H9 (cell line): ENCODE measurements around the gene ODC1. TPM values are rescaled to one million over a fixed set of nuclear protein-coding genes. Genes with fewer than 3 reads are reported as not detected.

ENCODE experiments used
- DNase-seq: peaks from one replicate; pipeline ENCODE4 v3.0.0-alpha.2; 2017
- H2AFZ ChIP-seq: one replicate; pipeline ENCODE4 v1.6.1; 2013; ENCODE audit warnings: mild to moderate bottlenecking, low read length, control low read depth, moderate library complexity
- H2AK5ac ChIP-seq: 2 replicates; pipeline ENCODE4 v1.6.1; 2013; ENCODE audit warnings: low read length, control low read depth, mixed read lengths; ENCODE audit not compliant: insufficient read length
- H2BK120ac ChIP-seq: one replicate; pipeline ENCODE4 v1.6.1; 2013; ENCODE audit warnings: low read depth, mild to moderate bottlenecking, low read length, control low read depth, inconsistent platforms; ENCODE audit not compliant: poor library complexity, severe bottlenecking
- H2BK12ac ChIP-seq: 2 replicates; pipeline ENCODE4 v1.6.1; 2013; ENCODE audit warnings: low read length, control low read depth, mixed read lengths, low read depth; ENCODE audit not compliant: insufficient read length
- H2BK15ac ChIP-seq: 2 replicates; pipeline ENCODE4 v1.6.1; 2013; ENCODE audit warnings: low read depth, low read length, control low read depth
- H2BK20ac ChIP-seq: one replicate; pipeline ENCODE4 v1.6.1; 2013; ENCODE audit warnings: low read depth, mild to moderate bottlenecking, low read length, control low read depth, inconsistent platforms; ENCODE audit not compliant: poor library complexity, severe bottlenecking
- H2BK5ac ChIP-seq: 2 replicates; pipeline ENCODE4 v1.6.1; 2013; ENCODE audit warnings: low read length, control low read depth, mixed read lengths; ENCODE audit not compliant: insufficient read length
- H3K14ac ChIP-seq: 2 replicates; pipeline ENCODE4 v1.6.1; 2013; ENCODE audit warnings: low read length, control low read depth; ENCODE audit not compliant: insufficient read depth
- H3K18ac ChIP-seq: 2 replicates; pipeline ENCODE4 v1.6.1; 2013; ENCODE audit warnings: low read depth, mild to moderate bottlenecking, mixed read lengths, low read length, control low read depth; ENCODE audit not compliant: insufficient read length
- H3K23ac ChIP-seq: 2 replicates; pipeline ENCODE4 v1.6.1; 2013; ENCODE audit warnings: low read length, control low read depth, mixed read lengths, low read depth; ENCODE audit not compliant: insufficient read length
- H3K23me2 ChIP-seq: 2 replicates; pipeline ENCODE4 v1.6.1; 2013; ENCODE audit warnings: low read depth, mild to moderate bottlenecking, mixed read lengths, low read length, control low read depth; ENCODE audit not compliant: insufficient read length, poor library complexity, severe bottlenecking
- H3K27ac ChIP-seq: 2 replicates; pipeline ENCODE4 v1.5.1; 2013; ENCODE audit warnings: low read length, control low read depth, mixed read lengths, low read depth; ENCODE audit not compliant: insufficient read length
- H3K27me3 ChIP-seq: 2 replicates; pipeline ENCODE4 v1.6.1; 2013; ENCODE audit warnings: low read length, control low read depth, inconsistent platforms; ENCODE audit not compliant: insufficient read depth
- H3K4ac ChIP-seq: 2 replicates; pipeline ENCODE4 v1.6.1; 2013; ENCODE audit warnings: low read depth, mild to moderate bottlenecking, control low read depth, inconsistent platforms, low read length, moderate library complexity
- H3K4me1 ChIP-seq: 2 replicates; pipeline ENCODE4 v1.6.1; 2013; ENCODE audit warnings: low read length, control low read depth, inconsistent platforms; ENCODE audit not compliant: insufficient read depth
- H3K4me2 ChIP-seq: 2 replicates; pipeline ENCODE4 v1.6.1; 2013; ENCODE audit warnings: low read length, control low read depth, mixed read lengths; ENCODE audit not compliant: insufficient read length, insufficient read depth
- H3K56ac ChIP-seq: 2 replicates; pipeline ENCODE4 v1.6.1; 2013; ENCODE audit warnings: low read depth, mild to moderate bottlenecking, mixed read lengths, low read length, control low read depth; ENCODE audit not compliant: insufficient read length
- H3K79me1 ChIP-seq: 2 replicates; pipeline ENCODE4 v1.6.1; 2013; ENCODE audit warnings: low read depth, mild to moderate bottlenecking, moderate library complexity, low read length, control low read depth, inconsistent platforms; ENCODE audit not compliant: insufficient read depth, poor library complexity, severe bottlenecking
- H3K79me2 ChIP-seq: 2 replicates; pipeline ENCODE4 v1.6.1; 2013; ENCODE audit warnings: low read length, control low read depth, inconsistent platforms; ENCODE audit not compliant: insufficient read depth
- H3K9ac ChIP-seq: 2 replicates; pipeline ENCODE4 v1.6.1; 2013; ENCODE audit warnings: low read length, control low read depth, mixed read lengths; ENCODE audit not compliant: insufficient read length; ENCODE audit errors: extremely low read depth
- H3K9me3 ChIP-seq: one replicate; pipeline ENCODE4 v1.6.1; 2013; ENCODE audit warnings: low read depth, low read length, inconsistent platforms; ENCODE audit not compliant: control insufficient read depth
- H3T11ph ChIP-seq: one replicate; pipeline ENCODE4 v1.6.1; 2013; ENCODE audit warnings: mild to moderate bottlenecking, low read length, control low read depth, inconsistent platforms
- H4K20me1 ChIP-seq: one replicate; pipeline ENCODE4 v1.6.1; 2013; ENCODE audit not compliant: control insufficient read depth, insufficient read length, insufficient read depth
- H4K5ac ChIP-seq: 2 replicates; pipeline ENCODE4 v1.6.1; 2013; ENCODE audit warnings: low read depth, mild to moderate bottlenecking, mixed read lengths, low read length, control low read depth; ENCODE audit not compliant: insufficient read length
- H4K8ac ChIP-seq: replicated peaks from 2 replicates; pipeline ENCODE4 v1.6.1; 2013; ENCODE audit warnings: low read length, control low read depth, mixed read lengths, low read depth; ENCODE audit not compliant: insufficient read length
- H4K91ac ChIP-seq: 2 replicates; pipeline ENCODE4 v1.6.1; 2013; ENCODE audit warnings: low read depth, mild to moderate bottlenecking, moderate library complexity, mixed read lengths, low read length, control low read depth; ENCODE audit not compliant: insufficient read length
- H3K27ac Mint-ChIP-seq, 3 experiments: 2 replicates in 2 of 3; 3 replicates in 1 of 3; pipeline ENCODE4 v1.8.0; 2020 to 2021; ENCODE audit warnings: mixed read lengths in 3 of 3, mild to moderate bottlenecking in 1 of 3, moderate library complexity in 1 of 3
- H3K27me3 Mint-ChIP-seq: 2 replicates; pipeline ENCODE4 v1.8.0; 2021; ENCODE audit warnings: low read depth, mild to moderate bottlenecking, moderate library complexity, mixed read lengths
- H3K36me3 Mint-ChIP-seq, 3 experiments: 2 replicates in 2 of 3; 3 replicates in 1 of 3; pipeline ENCODE4 v1.8.0; 2020 to 2021; ENCODE audit warnings: low read depth in 3 of 3, mixed read lengths in 3 of 3; ENCODE audit not compliant: insufficient read depth in 1 of 3
- H3K4me1 Mint-ChIP-seq, 2 experiments: 2 replicates each; pipeline ENCODE4 v1.8.0; 2020; ENCODE audit warnings: mixed read lengths in 2 of 2
- H3K4me3 Mint-ChIP-seq, 2 experiments: 2 replicates in 1 of 2; 3 replicates in 1 of 2; pipeline ENCODE4 v1.8.0; 2020 to 2021; ENCODE audit warnings: mild to moderate bottlenecking in 2 of 2, mixed read lengths in 2 of 2, moderate library complexity in 1 of 2
- H3K9me3 Mint-ChIP-seq, 2 experiments: 2 replicates in 1 of 2; 3 replicates in 1 of 2; pipeline ENCODE4 v1.8.0; 2020; ENCODE audit warnings: mild to moderate bottlenecking in 2 of 2, mixed read lengths in 2 of 2, moderate library complexity in 1 of 2
- WGBS: extraction: QIAGEN DNeasy Blood & Tissue Kit; methylation state at CpG from one replicate; pipeline ENCODE4 v1.1.7; 2013; ENCODE audit warnings: missing lambda C conversion rate, low lambda C conversion rate, mixed read lengths; ENCODE audit not compliant: insufficient read length; ENCODE audit errors: extremely low coverage; 5-methylcytosine and 5-hydroxymethylcytosine counted together
- total RNA-seq: library from RNA; stranded (reverse); gene quantifications from 2 replicates; pipeline ENCODE4 v1.2.1, GENCODE V29; 2021
- TF ChIP-seq, protein P1 (sequence below): fragments of 200-600 bp; sonication (generic); conservative IDR thresholded peaks from 3 replicates; pipeline ENCODE4 v1.8.0; 2021; ENCODE audit warnings: antibody characterized with exemption, mild to moderate bottlenecking

Gene ODC1
- total RNA-seq, 1 experiment from 2014 or later = 48.3 TPM

DNA sequence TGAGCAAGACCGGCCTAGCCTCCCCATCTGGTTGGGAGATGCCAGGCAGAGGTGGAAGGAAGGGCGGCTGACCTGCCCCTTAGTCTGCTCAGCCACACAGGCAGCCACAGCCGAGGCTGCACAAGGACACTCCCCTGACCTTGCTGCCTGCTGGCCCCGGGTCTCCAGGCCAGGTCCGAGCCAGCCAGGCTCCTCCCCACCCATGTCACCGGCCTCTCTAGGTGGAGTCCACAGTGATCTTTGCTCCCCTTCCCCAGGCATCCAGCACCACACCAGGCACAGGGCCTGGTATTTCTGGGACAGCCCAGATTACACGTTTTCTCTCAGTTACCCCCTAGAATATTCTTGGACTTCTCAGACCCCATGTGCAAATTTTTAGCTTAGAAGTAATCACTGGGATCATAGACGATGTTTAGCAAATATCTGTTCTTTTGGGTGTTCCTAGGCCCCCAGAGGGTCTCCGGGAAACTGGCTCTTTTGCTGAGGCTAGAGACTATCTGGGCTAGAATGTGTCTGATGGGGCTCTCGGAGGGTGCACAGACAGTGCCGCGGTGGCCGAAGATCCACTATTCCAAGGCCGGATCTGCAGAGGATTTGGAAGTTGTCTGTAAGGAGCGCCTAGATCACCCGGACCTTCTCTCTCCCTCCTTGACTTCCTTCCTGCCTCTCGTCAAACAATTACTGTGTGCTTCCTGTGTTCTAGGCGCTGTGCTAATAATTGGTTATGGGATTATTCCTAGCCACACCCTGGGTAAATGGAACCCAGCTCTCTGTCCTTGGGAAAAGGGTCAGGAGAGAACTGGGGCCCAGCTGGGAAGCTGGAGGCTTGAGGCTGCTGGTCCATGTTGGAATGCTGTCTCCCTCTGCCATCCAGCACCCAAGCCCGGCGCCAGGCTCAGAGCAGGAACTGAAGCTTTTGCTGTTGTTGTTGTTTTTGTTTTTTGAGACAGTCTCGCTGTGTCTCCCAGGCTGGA, 46.9 kb downstream of the ODC1 start:
- H3K4me1 Mint-ChIP-seq = peaks cover under 1 to 10% of the 10 kb centered on the region in 2 experiments; a peak in 2 of 4 replicates

More for the DNA sequence above, 46.9 kb downstream of the ODC1 start:
- H3K4me3 Mint-ChIP-seq = no peak overlapping the region
- no peaks in the 10 kb centered on the region for H3K27me3 ChIP-seq
- H4K5ac ChIP-seq = no peak overlapping the region
- no peak overlapping the region for H3K4me2 ChIP-seq
- no peaks in the 10 kb centered on the region for H3K9me3 ChIP-seq
- no peak overlapping the region for H2BK15ac ChIP-seq
- no peaks in the 10 kb centered on the region for H3K79me1 ChIP-seq
- no peaks in the 10 kb centered on the region for H3K4me1 ChIP-seq
- H3K27me3 Mint-ChIP-seq = peaks cover 2% of the 10 kb centered on the region
- no peak overlapping the region for H2BK5ac ChIP-seq
- no peak overlapping the region for H3K14ac ChIP-seq
- H3K23ac ChIP-seq = no peak overlapping the region
- no peak overlapping the region for H2BK12ac ChIP-seq
- WGBS = no CpG with 5 or more reads among the region's 21 CpGs
- H3K9me3 Mint-ChIP-seq = peaks cover 3 to 12% of the 10 kb centered on the region in 2 experiments
- H3K18ac ChIP-seq = no peak overlapping the region
- H2BK20ac ChIP-seq = no peak overlapping the region
- no peak overlapping the region for H2BK120ac ChIP-seq
- no peaks in the 10 kb centered on the region for H4K20me1 ChIP-seq
- no peak overlapping the region for H3K27ac ChIP-seq
- H4K91ac ChIP-seq = no peak overlapping the region
- no peak for DNase-seq
- no peak overlapping the region for H2AK5ac ChIP-seq
- H3T11ph ChIP-seq = no peak overlapping the region
- TF ChIP-seq, protein P1, sequence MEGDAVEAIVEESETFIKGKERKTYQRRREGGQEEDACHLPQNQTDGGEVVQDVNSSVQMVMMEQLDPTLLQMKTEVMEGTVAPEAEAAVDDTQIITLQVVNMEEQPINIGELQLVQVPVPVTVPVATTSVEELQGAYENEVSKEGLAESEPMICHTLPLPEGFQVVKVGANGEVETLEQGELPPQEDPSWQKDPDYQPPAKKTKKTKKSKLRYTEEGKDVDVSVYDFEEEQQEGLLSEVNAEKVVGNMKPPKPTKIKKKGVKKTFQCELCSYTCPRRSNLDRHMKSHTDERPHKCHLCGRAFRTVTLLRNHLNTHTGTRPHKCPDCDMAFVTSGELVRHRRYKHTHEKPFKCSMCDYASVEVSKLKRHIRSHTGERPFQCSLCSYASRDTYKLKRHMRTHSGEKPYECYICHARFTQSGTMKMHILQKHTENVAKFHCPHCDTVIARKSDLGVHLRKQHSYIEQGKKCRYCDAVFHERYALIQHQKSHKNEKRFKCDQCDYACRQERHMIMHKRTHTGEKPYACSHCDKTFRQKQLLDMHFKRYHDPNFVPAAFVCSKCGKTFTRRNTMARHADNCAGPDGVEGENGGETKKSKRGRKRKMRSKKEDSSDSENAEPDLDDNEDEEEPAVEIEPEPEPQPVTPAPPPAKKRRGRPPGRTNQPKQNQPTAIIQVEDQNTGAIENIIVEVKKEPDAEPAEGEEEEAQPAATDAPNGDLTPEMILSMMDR = no peak
- H2AFZ ChIP-seq = no peak overlapping the region
- H4K8ac ChIP-seq = no peak overlapping the region
- no peak overlapping the region for H3K4ac ChIP-seq
- no peak overlapping the region for H3K56ac ChIP-seq
- no peaks in the 10 kb centered on the region for H3K79me2 ChIP-seq
- peaks cover 0 to 12% (median 9%) of the 10 kb centered on the region in 3 experiments; a peak in 5 of 7 replicates for H3K36me3 Mint-ChIP-seq
- H3K9ac ChIP-seq = no peak overlapping the region
- H3K27ac Mint-ChIP-seq = peak overlapping the region in 1 of 3 experiments; percentile 86; a peak in 4 of 7 replicates
- H3K23me2 ChIP-seq = no peaks in the 10 kb centered on the region
